Adrenal gland (tissue), 12 donors: ENCODE measurements around the gene SMDT1. TPM values are rescaled to one million over a fixed set of nuclear protein-coding genes. Genes with fewer than 3 reads are reported as not detected.
A peak's percentile ranks its signal among the peaks of the same experiment; 100 is the strongest.
"Not testable (repeated sequence)": the region's sequence is repeated elsewhere in the genome, so short reads cannot be mapped to it uniquely, and the experiment has no call there.

Experiments
- DNase-seq, 7 donors: peaks; one replicate each; pipeline ENCODE4 v3.0.0-alpha.2; 2019 to 2020
- H3K27ac ChIP-seq, 5 donors: fragments of 200-600 bp; sonication (generic) in 4 of 5; 1 replicate in 3 of 5; 2 replicates in 2 of 5; pipeline versions ENCODE4 v1.5.1 to v1.8.0; 2016 to 2020; ENCODE audit warnings: mild to moderate bottlenecking in 1 of 5
- H3K27me3 ChIP-seq: fragments of 200-600 bp; 2 replicates; pipeline ENCODE4 v1.8.0; 2021
- H3K36me3 ChIP-seq, 2 donors: fragments of 200-600 bp; replicated peaks in 1 of 2; 1 replicate in 1 of 2; 2 replicates in 1 of 2; pipeline versions ENCODE4 v1.5.1 to v1.8.0; 2018 to 2022
- H3K4me1 ChIP-seq, 2 donors: fragments of 200-600 bp; replicated peaks in 1 of 2; 1 replicate in 1 of 2; 2 replicates in 1 of 2; pipeline versions ENCODE4 v1.5.1 to v1.8.0; 2018 to 2021
- H3K4me3 ChIP-seq, 4 donors: fragments of 200-600 bp; sonication (generic) in 3 of 4; one replicate each; pipeline ENCODE4 v1.5.1; 2016 to 2018
- H3K9me3 ChIP-seq, 3 donors: fragments of 200-600 bp; sonication (generic) in 1 of 3; replicated peaks in 1 of 3; 1 replicate in 2 of 3; 2 replicates in 1 of 3; pipeline versions ENCODE4 v1.5.1 to v1.8.0; 2016 to 2021
- CTCF ChIP-seq, 6 experiments: fragments of 450-650 bp in 4 of 6; fragments of 200-600 bp in 2 of 6; sonication (generic) in 1 of 6; IDR thresholded peaks; 1 replicate in 5 of 6; 2 replicates in 1 of 6; pipeline versions ENCODE4 v1.5.1 to v1.8.0; 2016 to 2021; ENCODE audit warnings: antibody characterized with exemption in 6 of 6, mild to moderate bottlenecking in 2 of 6, moderate library complexity in 1 of 6
- POLR2A ChIP-seq, 2 donors: fragments of 450-650 bp; IDR thresholded peaks; one replicate each; pipeline ENCODE4 v1.6.1; 2017; ENCODE audit warnings: antibody characterized with exemption in 2 of 2, mild to moderate bottlenecking in 2 of 2, moderate library complexity in 1 of 2
- WGBS, 4 donors: extraction: QIAGEN DNeasy Blood & Tissue Kit in 2 of 4; methylation state at CpG; one replicate each; pipeline versions ENCODE4 v1.1.5 to v1.1.7; 2013 to 2017; 5-methylcytosine and 5-hydroxymethylcytosine counted together
- intact Hi-C, 2 donors: fragments of 100-400 bp; cut with DNase I; formaldehyde crosslinking; loops; one replicate each; pipeline versions ENCODE4 v1.14.1 to v1.15.0; 2022 to 2023
- polyA plus RNA-seq, 3 donors: library from polyadenylated mRNA; stranded (reverse); fragments of 200-250 nt in 2 of 3; fragments of 350-450 nt in 1 of 3; fragmentation: Illumina TruSeq in 1 of 3; extraction: RNeasy Lipid Tissue Mini Kit (QIAGEN cat#74804) in 1 of 3; gene quantifications; one replicate each; pipeline ENCODE4 v1.2.3, GENCODE V29; 2013 to 2014
- total RNA-seq, 9 donors: library from RNA; depleted of rRNA in 4 of 9; stranded (reverse); fragments of >200 nt in 4 of 9; fragments of 120-200 nt in 1 of 9; fragmentation: NEBNext Ultra II Directional in 1 of 9; extraction: Animal tissue kit (Norgen Biotek cat#: 25700) in 1 of 9; gene quantifications; one replicate each; pipeline versions ENCODE4 v1.1.0 to v1.2.4, GENCODE V29; 2013 to 2023
- donor health status: healthy with polysubstance abuse.
- donor health status: Bipolar disorder and iron deficiency.
- donor health status: DM: yes; HTN: yes; CAD: no.
- donor health status: DM: no; HTN: no; CAD: no.
- donor health status: DM: no; HTN: no; CAD: no.
- donor health status: DM: yes; HTN: yes; CAD: no.

SMDT1 gene
- total and polyA plus RNA-seq, 12 donors = 4.3 to 151 (median 62.5) TPM

- TF ChIP-seq CTCF (IDR thresholded peaks at IDR 0.05) (no peak), POLR2A (IDR thresholded peaks at IDR 0.05) (peak; percentile 44 to 92)
- Histone ChIP-seq H3K4me1 (peaks cover 6 to 29% of the 10 kb centered on the region in 2 donors), H3K36me3 (peaks cover 0 to 19% of the 10 kb centered on the region in 2 donors), H3K9me3 (no peaks in the 10 kb centered on the region), H3K27me3 (no peaks in the 10 kb centered on the region), H3K27ac (peak within 1 kb of the TSS; percentile 58 to 95 (median 83)), H3K4me3 (peak within 1 kb of the TSS in 3 of 4 donors; percentile 27 to 77 (median 66))
- intact Hi-C loops = loop anchor here in 1 of 2 donors (5.0 kb wide), 1 partner anchor 383 kb away; the partner anchor contains the start of gene SNU13
- 0 to 1% (median 0%) methylated on average over 7 to 56 of the region's 56 CpGs for WGBS, 4 donors
- DNase-seq = peak; percentile 93 to 98 (median 97)
Observed at GRCh38 chr22:42070517-42071422, 8.7 kb upstream of the SMDT1 start, which contains the start of gene NAGA. NAGA (minus strand) TSS chr22:42070812; CDS start chr22:42070297, 515 bp downstream.

DNA sequence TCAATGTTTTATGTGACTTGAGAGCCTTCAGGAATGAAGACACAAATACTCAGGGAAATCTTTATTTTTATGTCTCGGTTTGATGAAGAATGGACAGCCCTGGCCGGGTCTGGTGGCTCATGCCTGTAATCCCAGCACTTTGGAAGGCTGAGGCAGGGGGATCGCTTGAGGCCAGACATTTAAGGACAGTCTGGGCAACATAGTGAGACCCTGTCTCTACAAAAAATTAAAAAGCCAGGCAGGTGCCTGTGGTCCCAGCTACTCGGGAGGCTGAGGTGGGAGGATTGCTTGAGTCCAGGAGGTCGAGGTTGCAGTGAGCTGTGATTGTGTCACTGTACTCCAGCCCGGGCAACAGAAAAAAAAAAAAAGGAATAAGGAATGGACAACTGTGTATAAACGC is 8.0 kb upstream of the SMDT1 start:
- H3K9me3 ChIP-seq, H3K27me3 ChIP-seq: not testable (repeated sequence)
- intact Hi-C loops = loop anchor here in 1 of 2 donors (5.0 kb wide), 1 partner anchor 384 kb away; the partner anchor contains the start of gene SNU13
- Histone ChIP-seq H3K4me3 (peak overlapping the region in 1 of 4 donors; percentile 77), H3K36me3 (peaks cover 0 to 13% of the 10 kb centered on the region in 2 donors), H3K4me1 (peaks cover 6 to 29% of the 10 kb centered on the region in 2 donors), H3K27ac (peak overlapping the region in 4 of 5 donors; percentile 58 to 95 (median 87))
- peak in 2 of 7 donors; percentile 16 to 43 for DNase-seq
- WGBS, 4 donors = 68 to 76% (median 70%) methylated on average over 7 of the region's 7 CpGs

DNA sequence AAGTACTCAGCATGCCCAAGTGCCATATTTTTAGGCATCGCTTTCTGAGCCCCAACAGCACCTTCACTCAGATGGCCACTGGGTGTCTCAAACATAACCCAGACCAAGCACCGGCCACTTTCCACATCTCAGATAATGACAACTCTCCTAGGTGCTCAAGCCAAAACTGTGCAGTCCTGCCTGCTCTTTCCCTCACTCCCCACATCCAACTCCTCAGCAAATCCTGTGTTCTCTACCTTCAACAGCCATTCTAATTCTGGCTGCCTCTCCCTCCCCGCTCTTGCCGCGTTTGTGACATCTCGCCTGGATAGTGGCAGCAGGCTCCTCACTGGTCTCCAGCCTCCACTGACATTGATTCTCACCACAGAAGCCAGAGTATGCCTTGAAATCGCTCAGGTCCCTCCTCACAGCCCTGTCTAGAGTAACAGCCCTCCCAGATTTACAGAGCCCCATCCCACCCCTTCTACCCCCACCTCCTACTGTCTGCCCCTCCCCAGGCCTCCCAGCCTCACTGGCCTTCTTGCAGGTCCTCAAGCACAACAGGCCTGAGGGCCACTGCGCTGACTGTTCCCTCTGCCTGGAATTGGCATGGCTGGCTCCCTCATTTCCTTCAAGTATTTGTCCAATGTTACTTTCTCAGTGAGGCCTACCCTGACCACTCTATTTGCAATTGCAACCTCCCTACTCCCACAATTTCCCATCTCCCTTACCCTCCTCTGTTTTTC is 6.7 kb upstream of the SMDT1 start:
- intact Hi-C loops = loop anchor here in 1 of 2 donors (5.0 kb wide), 1 partner anchor 385 kb away; the partner anchor contains the start of gene SNU13
- Histone ChIP-seq H3K4me1 (peaks cover 6 to 29% of the 10 kb centered on the region in 2 donors), H3K9me3 (no peaks in the 10 kb centered on the region), H3K27me3 (no peaks in the 10 kb centered on the region), H3K36me3 (peaks cover 0 to under 1% of the 10 kb centered on the region in 2 donors), H3K27ac (no peak overlapping the region), H3K4me3 (no peak overlapping the region)
- TF ChIP-seq CTCF (IDR thresholded peaks at IDR 0.05) (no peak), POLR2A (IDR thresholded peaks at IDR 0.05) (no peak)
- peak in 2 of 7 donors; percentile 19 to 58 for DNase-seq
- 84 to 94% (median 85%) methylated on average over 8 of the region's 8 CpGs for WGBS, 4 donors

GRCh38 chr22:42073621-42074041 is 5.9 kb upstream of the SMDT1 start:
- DNase-seq = peak in 2 of 7 donors; percentile 28 to 51
- WGBS, 4 donors = 59 to 75% (median 71%) methylated on average over 7 to 14 of the region's 14 CpGs
- Histone ChIP-seq H3K9me3 (no peaks in the 10 kb centered on the region), H3K27me3 (no peaks in the 10 kb centered on the region), H3K27ac (peak overlapping the region in 4 of 5 donors; percentile 55 to 90 (median 72)), H3K4me3 (peak overlapping the region in 2 of 4 donors; percentile 38 to 74), H3K4me1 (peaks cover 8 to 31% of the 10 kb centered on the region in 2 donors), H3K36me3 (no peaks in the 10 kb centered on the region)
- TF ChIP-seq CTCF (IDR thresholded peaks at IDR 0.05) = no peak
- TF ChIP-seq POLR2A (IDR thresholded peaks at IDR 0.05) = no peak
- intact Hi-C loops = loop anchor here in 1 of 2 donors (5.0 kb wide), 1 partner anchor 386 kb away; the partner anchor contains the start of gene SNU13
